Activated CD4-positive, CD25-positive, alpha-beta regulatory T cell (primary cell): Measurements from ENCODE around the gene RBM28.
"Not testable (repeated sequence)": the region's sequence is repeated elsewhere in the genome, so short reads cannot be mapped to it uniquely, and the experiment has no call there.

Experiments
- DNase-seq, 4 experiments: peaks; one replicate each; lab custom pipeline; 2025; lab: John Stamatoyannopoulos, UW

RBM28 gene

GRCh38 chr7:128350708-128351295 is 7.1 kb upstream of the RBM28 start:
- no peak for DNase-seq

DNA sequence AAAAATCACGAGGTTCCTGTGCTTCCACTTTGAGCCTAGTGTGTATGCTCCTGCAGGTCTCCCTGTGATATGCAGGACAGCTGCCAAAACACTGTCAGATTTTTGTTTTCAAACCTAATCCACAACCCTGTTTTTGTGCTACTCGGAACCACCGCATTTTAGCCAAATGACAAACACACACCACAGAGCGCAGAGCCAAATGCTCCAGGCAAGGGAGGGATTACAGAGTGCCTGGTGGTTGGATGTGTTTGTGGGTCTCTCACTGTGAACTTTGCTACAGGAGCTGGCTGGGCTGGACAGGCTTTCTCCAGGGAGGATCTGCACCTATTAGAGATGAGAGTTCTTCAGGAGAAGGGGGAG is 5.7 kb upstream of the RBM28 start:
- DNase-seq, result no peak

GRCh38 chr7:128347647-128348097 is 4.0 kb upstream of the RBM28 start:
- peak in 3 of 4 experiments; percentile 9 to 21 (median 9) for DNase-seq

DNA sequence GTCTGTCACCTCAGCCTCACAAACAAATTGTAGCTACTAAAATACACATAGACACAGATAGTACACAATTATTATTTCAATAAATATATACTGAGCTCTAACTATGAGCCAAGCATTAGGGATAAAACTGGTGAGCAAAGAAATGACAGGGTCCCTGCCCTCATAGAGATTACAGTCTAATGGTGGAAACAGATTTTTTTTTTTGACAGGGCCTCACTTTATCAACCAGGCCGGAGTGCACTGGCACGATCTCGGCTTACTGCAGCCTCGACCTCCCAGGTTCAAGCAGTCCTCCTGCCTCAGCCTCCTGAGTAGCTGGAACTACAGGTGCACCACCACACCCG is 695 bp upstream of the RBM28 start:
- no peak for DNase-seq

- no peak for DNase-seq
Measured at GRCh38 chr7:128341733-128342132, 2.0 kb downstream of the RBM28 start.

GRCh38 chr7:128335730-128336129 is 8.0 kb downstream of the RBM28 start:
- DNase-seq, result no peak

- no peak for DNase-seq
Measured at GRCh38 chr7:128324368-128324680, 19.4 kb downstream of the RBM28 start.

DNA sequence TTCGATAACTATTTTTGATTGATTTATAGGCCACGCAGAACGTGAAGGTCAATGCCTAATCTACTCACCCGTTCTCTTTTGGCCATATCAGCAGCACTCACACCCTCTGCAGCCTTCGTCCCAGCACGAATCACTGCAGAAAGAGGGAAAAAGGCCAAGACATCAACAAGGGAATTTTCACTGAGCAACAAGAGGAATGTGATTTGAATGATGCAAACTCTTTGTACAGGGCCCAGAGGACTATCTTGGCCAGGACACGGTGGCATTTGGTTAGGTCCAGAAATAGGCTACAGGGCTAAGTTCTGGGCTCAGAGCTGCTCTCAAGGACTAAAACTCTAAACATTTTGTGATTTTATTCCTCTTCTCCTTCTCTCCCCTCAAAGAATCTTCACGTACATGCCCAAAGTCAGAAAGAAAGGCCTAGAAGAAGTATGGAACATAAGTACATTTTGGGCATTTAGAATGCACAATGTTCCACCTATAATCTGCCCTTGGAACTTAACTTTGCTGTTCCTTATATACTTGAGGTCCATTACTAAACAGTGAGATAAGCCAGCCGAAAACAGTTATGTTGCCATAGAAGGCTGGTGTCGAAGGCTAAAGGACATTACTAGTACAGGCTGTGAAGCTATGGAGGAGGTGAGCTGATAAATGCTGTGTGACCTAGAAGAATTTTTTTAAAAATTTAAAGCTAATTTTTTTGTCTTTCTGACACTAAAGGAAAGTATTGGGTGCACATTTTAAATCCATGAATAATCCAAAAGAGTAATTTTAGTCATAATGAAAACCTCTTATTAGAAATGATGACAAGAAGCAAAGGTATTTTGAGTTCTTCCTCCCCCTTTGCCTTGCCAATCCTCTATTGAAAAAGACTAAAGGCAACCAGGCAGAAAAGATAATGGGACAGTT is 20.0 kb downstream of the RBM28 start:
- DNase-seq, result no peak

DNA sequence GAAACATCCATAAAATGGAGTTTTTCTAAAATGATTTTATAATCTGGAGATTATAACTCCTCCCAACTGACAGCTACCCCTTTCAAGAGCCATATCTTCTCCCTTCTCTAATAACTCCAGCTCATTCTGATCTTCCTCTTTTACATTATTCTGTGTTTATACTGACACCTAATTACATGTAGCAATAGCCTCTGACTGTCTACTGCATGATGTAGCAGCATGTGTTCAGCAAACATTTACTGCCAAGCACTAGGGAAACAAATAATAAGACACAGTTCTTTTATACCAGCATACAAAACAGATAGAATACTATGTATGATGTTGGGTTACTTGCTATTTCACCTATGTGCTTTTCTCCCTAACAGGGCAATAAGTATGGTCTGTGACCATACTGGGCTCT is 20.7 kb downstream of the RBM28 start:
- DNase-seq, result no peak

- DNase-seq, result no peak
Measured at GRCh38 chr7:128322040-128322643, 21.6 kb downstream of the RBM28 start.

DNA sequence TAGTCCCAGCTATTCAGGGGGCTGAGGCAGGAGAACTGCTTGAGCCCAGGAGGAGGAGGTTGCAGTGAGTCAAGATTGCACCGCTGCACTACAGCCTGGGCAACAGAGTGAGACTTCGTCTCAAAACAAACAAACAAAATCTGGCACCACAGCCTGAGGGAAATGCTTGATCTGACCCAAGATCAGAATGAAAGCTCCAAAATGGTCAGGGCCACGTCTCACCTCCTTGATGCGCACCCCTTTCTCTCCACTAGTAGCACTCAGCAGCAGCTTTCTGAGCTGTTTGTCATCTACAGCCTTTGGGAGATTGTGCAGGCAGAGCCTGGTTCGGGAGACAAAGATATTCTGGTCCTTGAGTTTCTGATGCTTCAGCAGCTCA is 22.7 kb downstream of the RBM28 start:
- DNase-seq, result no peak

DNA sequence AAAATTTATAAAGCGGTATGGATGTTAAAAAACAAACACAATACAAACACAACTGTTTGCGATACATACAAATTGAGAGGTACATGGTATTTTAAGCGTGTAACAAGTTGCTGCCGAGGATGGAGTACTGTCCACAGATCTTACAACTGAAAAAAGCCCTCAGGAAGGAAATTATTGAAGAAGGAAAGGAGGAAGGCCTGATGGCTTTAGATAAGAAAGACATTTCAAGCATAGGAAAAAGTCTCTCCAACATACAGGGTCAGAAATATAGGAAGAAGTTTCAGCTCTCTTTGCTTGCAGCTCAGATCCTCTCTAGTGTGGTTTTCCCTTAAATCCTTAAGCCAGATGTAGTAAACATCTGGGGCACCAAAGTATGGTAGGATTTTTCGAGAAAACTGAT is 25.0 kb downstream of the RBM28 start:
- no peak for DNase-seq

DNA sequence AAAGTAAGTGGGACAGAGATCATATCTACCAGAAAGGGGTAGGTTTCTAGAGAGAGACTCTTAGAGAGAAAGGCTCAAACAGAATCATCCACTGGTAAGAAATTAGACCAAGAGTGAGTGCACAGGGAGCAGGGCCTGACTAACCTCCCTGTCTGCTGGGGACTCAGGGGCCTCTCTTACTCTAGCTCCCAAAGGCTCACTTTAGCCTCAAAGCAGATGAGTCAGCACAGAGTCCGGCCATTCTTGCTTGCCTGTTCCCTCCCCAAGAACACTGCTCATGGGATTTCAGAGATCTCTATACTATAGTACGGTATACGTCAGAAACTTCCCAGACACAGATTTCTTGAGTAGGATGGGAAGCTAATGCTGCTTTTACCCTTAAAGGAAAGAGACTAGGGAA is 32.7 kb downstream of the RBM28 start:
- DNase-seq, result no peak

- no peak for DNase-seq
Measured at GRCh38 chr7:128310499-128310898, 33.2 kb downstream of the RBM28 start.

DNA sequence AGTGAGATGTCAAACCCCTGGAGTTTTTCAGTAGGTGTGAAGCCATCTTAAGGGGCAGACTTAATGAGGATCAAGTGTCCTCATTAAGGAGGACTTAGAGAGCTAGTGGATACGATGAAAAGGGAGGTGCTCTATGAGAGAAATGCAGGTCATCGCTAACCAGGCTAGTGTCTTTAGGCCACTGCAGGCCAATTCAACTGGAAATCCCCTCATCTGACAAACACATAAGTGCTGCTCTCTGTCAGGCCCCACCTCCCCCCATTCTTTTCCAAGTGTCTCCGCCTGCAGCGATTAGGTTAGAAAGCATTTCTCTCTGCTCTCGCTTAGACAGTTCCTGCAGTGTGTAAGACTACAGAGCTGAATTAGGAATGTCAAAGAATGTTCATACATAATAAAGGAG is 33.7 kb downstream of the RBM28 start:
- DNase-seq, result no peak

DNA sequence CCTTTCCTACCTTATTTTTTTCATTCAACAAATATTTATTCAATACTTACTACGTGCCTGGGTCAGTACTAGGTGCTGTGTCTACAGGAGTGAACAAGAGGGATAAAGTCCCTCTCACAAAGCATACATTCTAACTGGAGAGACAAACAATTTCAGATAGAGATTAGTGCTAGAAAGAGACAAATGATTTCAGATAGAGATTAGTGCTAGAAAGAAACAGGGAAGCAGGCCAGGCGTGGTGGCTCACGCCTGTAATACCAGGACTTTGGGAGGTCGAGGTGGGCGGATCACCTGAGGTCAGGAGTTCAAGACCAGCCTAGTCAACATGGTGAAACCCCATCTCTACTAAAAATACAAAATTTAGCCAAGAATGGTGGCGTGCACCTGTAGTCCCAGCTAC is 34.6 kb downstream of the RBM28 start:
- no peak for DNase-seq

DNA sequence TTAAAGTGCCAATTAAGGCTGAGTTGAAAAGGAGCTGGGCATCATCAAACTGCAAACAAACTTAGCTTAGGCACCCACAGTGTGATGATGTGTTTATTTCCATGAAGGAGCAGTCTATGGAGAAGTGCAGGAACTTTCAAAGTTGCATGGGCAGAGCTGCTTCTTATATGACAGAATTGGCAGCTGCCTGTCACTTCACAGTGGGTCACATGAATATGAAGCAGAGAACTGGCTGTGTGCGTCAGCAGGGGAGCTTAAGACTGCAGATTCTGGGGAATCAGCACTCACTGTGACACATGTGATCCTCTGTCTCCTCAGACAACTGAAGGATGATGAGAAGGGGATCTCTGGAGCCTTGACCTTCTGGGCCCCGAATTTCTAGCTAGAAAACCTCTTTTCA is 36.6 kb downstream of the RBM28 start:
- DNase-seq, result no peak

DNA sequence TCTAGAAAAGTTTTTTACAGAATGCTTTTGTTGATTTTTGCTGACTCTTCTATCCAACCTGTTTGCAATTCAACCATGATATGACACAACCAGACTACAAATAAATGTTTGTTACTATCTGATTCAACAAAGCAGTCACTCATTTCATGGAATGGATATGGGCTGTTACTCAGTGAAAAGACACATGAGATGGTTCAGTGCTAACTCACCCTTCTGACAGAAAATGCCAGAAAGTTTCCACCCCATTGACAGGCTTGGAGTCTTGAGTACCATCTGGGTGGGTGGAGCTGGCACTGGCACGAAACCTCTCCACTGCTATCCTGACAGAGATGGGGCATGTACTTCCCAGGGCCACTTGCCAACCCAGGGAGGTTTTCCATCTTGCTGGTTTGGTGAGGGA is 39.5 kb downstream of the RBM28 start:
- DNase-seq, result no peak

- DNase-seq, result no peak
Measured at GRCh38 chr7:128303643-128304042, 40.1 kb downstream of the RBM28 start.

DNA sequence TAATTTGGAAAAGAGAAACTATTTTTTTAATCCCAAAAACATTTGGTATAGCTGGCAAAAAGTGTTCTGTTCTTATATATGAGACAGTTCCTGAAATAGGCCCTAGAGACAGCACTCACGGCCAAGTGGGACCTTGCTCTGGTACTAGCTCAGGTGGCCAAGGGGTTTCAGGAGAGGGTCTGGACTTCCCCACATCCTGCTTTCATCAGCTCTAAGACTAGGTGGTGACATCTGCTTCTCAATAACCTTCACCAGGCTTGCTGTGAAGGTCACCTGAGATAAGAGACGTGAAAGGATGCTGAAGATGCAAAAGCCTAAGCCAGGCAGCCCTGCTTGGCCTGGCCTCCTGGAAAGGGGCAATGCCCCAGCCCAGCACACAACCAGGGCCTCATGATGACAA is 40.6 kb downstream of the RBM28 start:
- no peak for DNase-seq

DNA sequence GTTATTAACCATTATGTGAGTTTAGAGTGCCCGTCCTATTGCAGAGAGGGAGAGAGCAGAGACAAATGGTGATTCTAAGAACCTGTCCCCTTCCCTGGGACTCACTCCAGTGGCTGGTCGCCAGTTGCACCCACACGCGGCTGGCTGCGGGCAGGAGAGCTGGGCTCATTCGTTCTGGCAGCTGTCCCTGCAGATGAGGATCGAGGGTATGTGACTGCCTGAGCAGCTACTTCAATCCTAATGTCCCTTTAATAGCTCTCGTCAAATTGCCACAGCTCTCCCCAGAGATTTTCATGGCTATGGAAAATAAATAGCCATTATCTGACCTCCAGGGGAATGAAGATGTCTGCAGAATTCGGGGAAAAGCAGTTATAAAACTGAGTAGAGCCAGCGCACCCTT is 41.6 kb downstream of the RBM28 start:
- no peak for DNase-seq

DNA sequence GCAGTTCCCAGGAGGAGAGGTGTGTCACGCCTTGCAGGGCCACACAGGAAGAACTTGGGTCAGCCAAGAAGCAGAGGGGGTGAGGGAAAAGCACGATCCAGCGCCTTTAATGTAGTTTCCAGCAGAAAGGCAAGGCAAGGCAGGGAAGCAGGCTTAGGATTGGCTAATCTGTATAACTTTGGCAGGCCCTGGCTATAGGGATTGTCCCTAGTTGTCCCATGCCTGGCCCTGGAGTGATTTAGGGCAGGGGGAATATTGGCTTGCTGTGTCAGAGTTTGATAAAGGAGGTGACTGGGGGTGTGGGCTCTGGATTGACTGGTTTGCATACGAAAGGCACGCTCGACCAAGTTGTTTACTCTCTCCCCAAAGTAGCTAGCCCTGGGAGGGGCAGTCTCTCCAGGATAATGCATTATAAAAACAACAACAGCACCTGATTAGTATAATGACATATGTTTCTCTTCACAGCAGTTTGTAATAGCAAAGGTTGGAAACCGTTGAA is 44.5 kb downstream of the RBM28 start:
- no peak for DNase-seq

GRCh38 chr7:128298004-128298403 is 45.7 kb downstream of the RBM28 start:
- not testable (repeated sequence) for DNase-seq
